HK-2 (cell line): Measurements from ENCODE around the gene C16orf82.
"Not testable (repeated sequence)": the region's sequence is repeated elsewhere in the genome, so short reads cannot be mapped to it uniquely, and the experiment has no call there.

Source experiments
- DNase-seq: peaks from one replicate; pipeline ENCODE4 v3.0.0-alpha.2; 2018; ENCODE audit not compliant: unreplicated experiment

The C16orf82 gene

DNA sequence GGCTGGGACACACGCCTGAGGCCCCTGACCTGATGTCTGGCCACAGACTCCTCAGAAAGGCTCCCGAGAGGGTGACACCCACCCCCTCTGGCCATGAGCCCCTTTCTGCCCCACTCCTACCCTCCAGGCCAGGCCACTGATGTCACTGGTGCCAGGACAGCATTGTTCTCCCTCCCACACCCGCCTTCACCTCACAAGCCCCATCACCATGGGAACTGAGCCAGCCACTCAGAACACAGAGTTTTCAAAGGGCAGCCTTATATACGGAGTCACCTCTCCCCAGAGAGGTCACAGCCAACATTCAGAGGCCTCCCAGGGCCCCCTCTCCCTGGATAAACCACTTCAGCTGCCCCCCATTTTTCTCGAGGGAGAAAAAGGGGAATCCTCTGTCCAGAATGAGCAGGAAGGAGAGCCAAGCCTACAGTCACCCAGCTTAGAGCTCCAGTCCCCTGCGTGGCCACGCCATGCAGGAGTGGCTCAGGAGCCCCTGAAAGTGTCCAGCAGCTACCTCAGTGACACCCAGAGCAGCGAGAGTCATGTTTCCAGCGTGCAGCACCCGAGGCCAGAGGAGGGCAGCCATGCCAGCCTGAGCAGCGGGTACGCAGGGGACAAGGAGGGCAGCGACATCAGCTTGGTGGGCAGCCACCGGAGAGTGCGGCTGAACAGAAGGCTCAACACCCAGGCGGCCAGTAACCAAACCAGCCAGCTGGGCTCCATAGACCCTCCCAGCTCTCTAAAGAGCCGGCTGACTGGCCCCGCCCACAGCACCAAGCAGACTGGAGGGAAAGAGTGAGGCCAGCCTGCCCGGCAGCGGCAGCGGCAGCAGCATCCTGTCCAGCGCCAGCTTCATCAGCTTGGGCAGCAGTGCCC lies at the start of gene C16orf82:
TSS of gene C16orf82 (plus strand) at position 260 of the 870 bp plus-strand sequence.
- DNase-seq = no peak

DNA sequence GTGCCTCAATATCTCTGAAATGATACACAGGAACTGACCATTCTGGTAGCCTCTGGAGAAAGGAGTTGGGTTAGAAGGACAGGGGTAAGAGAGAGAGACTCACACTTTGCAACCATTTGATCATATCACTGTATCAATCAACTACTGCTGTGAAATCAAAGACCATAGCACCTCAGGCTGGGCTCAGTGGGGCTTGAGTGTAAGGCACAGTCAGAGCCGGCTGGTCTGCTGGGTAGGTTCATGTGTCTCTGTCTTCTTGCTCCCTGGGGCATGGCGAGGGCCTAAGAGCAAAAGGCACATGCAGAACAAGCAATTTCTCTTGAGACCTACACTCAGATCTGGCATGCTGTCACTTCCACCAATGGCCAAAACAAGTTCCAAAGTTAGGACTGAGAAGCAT lies 46.7 kb upstream of the C16orf82 start:
- no peak for DNase-seq

DNA sequence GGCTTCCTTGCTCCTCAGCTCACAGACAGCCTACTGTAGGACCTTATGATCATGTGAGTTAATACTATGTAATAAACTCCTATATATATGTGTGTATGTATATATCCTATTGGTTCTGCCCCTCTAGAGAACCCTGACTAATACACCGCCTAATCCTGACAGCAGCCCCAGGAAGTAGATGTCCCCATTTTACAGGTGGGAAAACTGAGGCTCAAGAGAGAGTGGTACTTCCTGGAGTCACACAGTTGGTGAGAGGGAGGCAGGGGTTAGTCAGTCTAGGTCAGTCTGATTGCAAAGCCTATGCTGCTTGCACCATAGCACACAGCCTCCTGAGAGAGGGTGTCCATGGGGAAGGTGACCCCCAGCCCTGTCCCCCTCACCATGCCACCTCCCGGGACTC lies 42.7 kb upstream of the C16orf82 start:
- no peak for DNase-seq

DNA sequence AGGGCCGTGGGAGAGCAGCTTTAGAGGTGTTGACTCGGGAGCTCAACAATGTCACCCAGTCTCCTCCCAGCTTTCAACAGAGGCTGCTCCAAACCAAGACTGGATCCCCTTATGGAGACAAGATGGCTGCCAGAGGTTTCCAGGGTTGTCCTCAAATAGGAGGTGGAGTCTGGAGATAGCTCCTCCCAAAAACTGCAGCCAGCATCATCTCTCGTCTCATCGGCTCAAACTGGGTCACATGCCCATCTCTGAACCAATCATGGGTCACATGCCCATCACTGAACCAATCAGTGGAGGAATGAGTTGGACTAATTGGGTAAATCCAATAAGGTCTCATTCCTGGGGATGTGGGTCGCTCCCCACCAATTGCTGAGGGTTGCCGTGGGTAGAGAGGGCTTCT lies 41.1 kb upstream of the C16orf82 start:
- no peak for DNase-seq

DNA sequence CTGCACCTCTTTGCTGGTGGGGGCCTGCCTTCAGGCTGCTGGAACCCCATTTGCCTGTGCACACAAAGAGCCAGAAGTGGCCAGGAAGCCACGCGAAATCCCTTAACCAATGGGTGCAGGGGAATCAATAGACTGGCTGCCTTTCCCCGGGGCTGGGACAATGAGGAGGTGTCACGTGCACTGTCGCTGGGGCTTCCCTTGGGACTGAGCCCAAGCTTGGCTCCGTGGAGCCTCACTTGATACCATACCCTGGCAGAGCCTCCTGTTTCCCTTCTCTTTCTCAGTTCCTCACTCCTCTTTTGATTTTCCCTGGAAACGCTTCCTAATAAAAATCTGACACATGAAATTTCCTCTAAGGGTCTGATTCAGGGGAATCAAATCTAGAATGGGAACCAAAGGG lies 38.8 kb upstream of the C16orf82 start:
- DNase-seq = no peak

DNA sequence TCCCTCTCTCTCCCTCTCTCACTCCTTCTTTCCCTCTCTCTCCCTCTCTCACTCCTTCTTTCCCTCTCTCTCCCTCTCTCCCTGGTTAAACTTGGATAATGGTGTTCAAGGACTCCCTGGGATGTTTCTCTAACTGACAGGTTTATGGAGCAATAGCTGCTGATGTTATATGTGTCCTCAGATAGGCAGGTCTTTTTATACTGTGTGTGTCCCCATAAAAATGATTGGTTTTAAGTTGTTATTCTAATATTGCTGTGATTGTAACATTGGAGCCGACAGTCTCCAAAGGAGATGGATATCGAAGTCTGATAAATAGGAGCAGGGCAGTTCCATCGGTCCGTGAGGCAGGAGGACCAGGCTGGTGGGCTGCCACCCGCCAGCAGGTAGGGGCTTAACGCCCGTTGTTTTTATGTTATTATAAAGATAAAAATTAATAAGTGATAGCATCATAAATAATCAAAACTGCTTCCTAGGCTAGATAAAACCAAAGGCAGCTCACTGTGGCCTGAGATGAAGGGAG lies 38.1 kb upstream of the C16orf82 start:
- DNase-seq = no peak

DNA sequence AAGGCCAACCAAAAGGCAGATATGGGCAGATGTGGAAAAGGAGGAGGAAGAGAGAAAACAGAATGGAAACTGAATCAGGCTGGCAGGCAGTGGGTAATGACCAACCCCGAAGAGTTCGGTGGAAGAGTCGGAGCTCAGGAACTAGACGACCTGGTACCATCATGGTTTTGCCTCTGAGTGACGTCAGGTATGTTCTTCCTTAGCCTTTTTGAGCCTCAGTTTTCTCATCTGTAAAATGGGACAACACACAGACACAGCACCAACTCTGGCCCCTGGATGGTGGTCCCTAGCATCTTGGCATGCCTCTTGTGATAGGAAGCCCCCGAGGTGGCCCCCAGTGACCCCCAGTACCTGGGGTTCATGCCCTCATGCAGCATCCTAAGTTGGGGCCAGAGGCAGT lies 37.2 kb upstream of the C16orf82 start:
- no peak for DNase-seq

DNA sequence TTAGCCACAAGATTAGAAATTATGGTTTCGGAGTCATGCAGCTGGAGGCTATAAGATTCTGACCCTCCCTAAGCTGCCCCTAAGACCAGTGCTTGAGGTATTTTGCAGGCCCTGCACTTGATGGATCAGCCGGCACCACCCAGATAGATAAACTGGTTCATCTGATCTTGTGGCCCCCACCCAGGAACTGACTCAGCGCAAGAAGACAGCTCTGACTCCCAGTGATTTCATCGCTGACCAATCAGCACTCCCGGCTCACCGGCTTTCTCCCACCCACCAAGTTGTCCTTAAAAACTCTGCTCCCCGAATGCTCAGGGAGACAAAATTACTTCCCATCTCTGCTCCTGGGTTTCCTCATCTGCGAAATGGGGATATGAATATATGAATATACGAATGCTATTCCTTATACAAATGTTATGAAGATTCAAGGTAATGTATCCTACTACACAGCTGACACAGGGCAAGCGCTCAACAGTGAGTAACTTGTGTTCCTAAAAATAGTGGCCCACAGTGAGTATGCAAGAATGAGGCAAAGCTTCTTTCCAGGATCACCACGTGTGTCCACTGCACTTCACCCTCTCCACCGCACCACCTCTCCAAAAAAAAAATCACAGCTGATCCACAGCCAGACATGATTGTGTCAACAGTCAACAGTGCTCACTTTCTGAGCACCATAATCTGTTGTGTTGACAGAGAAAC lies 33.3 kb upstream of the C16orf82 start:
- no peak for DNase-seq

DNA sequence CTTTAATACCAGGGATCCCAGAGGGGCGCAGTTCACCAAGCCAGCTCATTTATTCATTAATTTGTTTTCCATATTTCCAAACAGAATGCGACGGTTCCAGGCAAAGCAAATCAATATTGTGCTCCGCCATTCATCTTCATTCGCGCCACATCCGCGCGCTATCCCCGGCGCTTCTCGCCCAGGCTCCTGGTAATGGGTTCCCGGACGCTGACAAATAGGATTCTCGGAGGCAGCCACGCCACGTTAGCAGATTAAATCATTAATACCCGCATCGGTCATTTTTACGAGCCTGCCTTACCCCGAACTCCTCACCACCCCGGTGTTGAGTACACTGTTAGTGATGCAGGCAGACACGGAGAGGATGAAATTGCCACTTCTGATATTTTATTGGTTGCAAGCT lies 26.0 kb upstream of the C16orf82 start:
- DNase-seq = no peak

DNA sequence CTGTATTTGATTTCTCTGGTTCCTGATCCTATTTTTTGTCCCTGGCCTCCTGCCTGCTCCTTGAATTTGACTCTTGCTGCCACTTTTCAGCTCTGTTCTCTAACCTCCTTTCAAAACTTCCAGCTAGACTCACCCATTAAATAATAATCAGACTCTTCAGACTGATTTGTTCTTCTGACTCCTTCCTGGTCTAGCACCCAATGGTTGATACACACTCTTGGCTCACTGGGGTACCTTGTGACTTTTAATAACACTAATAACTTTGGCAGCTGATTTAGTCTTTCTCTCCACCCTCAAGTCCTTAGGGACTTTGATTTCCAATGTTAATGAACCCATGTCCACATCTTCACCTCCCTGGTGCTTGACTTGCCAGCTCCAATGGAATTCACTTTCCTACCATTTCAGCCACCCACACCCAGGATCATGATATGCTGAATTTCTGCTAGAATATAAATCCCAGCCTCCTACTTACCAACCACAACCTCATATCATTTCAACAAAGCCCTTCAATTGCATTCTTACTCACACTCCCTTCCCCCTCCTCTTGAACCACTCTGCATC lies 19.7 kb upstream of the C16orf82 start:
- no peak for DNase-seq

DNA sequence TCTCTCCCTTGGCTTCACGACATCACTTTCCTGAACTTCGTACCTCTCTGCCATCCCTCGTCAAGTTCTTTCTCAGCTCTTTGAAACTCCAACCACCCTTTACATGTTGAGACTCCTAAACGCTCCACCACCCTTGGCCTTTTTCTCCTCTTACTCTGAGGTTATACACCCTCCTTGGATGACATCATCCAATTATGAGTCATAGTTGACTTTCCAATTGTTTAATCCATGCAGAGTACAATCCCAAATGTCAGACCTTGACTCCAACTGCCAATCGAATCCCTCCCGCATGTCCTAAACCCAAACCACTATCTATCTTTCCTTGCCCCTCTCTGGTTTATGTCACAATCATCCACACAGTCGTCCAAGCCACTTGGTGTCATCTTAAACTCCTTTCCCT lies 18.4 kb upstream of the C16orf82 start:
- no peak for DNase-seq

DNA sequence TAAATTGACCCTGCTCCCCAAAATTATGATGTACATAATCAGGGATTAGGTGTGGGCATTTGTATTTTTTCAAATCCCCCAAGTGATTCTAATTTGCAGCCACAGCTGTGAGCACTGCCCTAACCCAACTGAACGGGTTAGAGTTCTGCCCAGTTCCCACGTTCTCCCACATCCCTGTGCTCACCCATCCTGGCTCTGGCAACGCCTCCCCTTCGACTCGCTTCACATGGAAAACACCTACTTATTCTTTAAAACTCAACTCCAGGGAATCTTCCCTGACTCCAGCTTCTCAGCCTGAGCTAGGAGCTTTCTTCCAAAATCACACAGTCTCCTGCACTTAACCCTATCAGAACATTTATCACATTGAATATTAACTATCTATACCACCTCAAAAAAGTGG lies 17.6 kb upstream of the C16orf82 start:
- no peak for DNase-seq

DNA sequence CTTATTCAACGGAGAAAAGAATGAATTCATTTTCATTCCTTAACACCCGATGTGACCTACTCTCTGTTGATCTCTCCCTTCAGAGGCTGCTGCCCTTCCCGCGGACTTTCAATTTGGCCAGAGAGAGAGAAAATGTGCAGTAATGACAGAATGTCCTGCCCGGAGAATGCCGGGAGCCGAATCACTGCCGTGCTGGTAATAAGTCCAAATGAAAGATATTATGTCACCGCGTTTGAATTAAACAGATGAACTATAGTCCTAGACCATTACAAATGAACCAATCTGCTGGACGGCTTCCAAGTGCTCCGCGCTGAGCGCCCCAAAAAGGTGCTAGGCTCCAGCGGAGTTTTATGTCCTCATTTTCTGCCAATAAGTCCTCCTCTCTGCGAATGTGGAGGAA lies 14.7 kb upstream of the C16orf82 start:
- no peak for DNase-seq

DNA sequence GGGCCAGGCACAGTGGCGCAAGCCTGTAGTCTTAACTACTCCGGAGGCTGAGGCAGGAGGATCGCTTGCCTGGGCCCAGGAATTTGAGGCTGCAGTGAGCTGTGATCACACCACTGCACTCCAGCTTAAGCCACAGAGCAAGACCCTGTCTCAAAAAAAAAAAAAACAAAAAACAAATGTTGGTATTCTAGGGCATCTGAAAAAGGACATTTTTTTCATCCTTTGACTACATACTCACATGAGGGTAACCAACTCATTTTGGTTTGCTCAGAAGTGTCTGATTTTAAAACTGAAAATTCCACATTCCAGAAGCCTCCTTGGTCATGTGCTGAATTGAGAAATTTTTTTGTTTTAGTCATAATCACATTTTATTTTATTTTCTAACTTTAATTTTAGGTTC lies 12.7 kb upstream of the C16orf82 start:
- DNase-seq = no peak

DNA sequence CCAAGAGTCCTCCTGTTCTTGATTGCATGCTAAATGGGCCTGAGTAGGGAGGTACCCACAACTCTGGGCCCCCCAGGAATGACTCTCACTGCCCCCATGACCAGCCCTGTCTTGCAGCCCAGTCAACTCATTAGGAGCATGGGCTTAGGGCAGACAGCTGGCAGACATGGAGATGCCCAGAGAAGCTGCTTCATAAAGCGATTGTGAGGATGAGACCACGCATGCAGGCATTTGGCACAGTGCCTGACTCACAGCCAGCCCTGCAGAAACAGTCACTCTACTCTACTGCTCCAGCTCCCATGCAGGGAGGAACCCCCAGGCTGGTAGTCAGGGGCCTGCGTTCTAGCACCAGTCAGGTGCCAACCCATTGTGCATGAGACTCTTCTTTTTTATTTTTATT lies 8.4 kb upstream of the C16orf82 start:
- no peak for DNase-seq

DNA sequence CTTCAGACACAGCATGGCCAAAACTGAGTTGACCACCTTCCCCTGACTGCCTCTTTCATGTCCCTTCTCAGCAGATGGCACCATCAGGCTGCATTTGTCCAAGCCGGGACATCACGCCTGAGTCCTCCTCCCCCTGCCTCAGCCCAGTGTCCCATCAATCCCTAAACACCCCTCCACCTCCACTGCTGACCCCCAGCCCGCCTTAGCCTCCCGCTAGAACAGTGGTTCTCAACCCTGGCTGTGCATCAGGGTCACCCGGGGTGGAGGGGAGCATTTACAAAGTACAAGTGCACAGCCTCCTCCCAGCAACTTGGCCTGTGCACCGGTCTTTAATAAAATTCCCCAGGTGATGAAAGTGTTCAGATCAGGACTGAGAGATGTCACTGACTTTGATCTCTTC lies 4.0 kb downstream of the C16orf82 start:
- DNase-seq = no peak

DNA sequence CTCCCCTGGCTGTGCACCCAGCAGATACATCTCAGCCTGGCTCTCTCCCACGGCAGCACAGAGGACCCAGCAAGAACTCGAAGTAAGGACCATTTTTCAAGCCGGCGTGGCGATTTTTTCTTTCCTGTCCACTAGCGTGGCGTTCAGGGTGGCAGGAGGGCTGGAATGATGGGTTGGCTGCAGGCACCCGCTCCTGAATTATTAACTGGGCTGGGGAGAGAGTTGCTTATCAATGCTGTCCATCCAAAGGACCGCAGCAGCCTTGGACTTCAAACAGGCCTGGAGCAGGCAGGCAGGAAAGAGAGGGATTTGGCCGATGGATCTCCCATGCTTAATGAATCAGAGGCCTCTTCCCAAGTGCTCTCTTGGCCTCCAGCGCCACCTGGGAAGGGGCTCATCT lies 7.0 kb downstream of the C16orf82 start:
- no peak for DNase-seq

DNA sequence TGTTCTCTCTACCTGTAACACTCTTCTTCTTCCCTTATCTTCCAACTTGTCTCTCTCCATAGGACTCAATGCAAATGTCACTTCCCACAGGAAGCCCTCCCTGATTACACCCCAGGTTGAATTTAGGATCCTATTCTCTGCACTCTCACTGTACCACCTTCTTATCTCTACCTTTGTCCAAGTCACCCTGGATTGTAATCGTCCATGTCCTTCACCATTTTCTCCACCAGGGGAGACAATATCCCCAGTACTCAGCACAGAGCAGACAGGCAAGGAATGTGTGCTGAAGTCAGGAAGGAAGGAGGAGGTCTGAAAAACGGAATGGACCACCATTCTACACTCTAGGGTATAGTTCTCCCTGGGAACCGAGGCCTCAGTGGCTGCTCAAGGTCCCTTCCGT lies 14.2 kb downstream of the C16orf82 start:
- no peak for DNase-seq

DNA sequence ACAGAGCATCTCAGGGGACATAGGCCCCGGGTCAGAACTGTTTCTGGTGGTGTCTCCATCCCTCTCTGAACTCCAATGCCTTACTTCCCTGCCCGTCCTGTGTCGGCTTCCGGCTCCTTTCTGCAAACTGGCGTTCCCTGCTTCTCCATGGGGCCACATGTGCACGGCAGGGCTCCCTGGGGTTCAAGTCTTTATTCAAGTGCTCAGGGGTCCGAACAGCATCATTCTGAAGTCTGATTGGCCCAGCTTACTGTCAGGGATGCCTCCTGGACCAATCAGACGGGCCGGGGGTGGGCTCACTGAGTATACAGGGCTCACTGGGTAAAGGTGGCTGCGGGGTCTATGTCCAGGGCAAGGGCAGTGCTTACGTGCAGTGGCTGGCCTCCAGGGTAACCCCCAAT lies 17.1 kb downstream of the C16orf82 start:
- DNase-seq = no peak

DNA sequence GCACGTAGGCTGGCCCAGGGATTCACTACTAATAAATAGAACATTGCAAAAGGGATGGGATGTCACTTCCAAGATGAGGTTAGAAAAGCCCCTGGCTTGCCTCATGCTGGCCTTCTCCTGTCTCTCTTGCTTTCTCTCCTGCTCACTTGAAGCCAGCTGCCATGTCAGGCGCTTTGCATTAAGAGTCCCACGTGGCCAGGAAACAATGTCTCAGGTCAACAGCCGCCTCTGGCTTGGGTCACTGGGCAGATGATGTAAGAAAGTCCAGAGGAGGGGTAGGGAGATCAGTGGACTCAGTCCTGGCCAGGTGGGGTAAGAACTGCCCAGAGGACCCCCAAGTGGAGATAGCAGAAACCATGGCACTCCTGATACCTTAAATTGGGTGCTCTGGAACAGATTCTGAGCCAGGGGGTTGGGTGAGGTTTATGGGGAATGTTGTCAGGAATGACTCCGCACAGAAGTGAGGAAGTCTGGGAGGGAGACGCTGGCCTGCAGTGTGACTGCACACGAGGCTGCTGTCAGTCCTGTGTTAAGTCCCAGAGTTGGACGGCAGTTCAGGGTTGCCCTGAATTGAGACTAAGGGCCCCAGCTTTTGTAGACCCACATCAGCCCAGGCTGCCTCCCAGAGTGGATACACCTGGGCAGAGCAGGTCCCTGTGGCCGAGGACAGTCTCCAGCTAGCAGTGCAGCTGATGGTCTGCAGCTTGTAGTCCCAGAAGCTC lies 17.7 kb downstream of the C16orf82 start:
- no peak for DNase-seq

DNA sequence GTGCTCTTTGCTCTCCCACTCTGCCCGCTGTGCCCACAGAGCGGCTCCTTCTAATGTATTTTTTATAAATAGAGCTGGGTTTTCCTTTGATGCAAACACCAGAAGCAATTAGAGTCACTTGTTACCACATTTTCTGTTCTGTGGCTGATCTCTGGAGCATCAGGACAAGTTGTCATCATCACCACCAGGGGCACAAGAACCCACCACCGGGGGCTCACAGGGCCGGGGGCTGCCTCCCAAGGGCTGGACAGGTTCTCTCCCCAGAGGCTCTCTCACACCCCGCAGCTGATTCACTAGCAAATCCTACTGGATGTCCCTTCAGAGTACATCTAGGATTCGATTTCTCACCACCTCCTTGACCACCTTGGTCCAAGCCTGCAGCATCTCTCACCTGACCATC lies 18.5 kb downstream of the C16orf82 start:
- DNase-seq = no peak

DNA sequence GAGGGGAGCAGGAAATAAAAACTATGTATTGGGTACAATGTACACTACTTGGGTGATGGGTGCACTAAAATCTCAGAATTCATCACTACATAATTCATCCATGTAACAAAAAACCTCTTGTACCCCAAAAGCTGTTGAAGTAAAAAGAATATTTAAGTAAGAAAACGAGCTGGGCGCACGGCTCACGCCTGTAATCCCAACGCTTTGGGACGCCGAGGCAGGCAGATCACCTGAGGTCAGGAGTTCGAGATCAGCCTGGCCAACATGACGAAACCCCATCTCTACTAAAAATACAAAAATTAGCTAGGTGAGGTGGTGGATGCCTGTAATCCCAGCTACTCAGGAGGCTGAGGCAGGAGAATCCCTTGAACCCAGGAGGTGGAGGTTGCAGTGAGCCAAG lies 19.3 kb downstream of the C16orf82 start:
- not testable (repeated sequence) for DNase-seq
